Brain microvascular endothelial cell (primary cell): ENCODE data around the gene CMBL.
A peak's percentile ranks its signal among the peaks of the same experiment; 100 is the strongest.

Source experiments
- DNase-seq: peaks from one replicate; pipeline ENCODE4 v3.0.0-alpha.2; 2020
- H3K27ac ChIP-seq: fragments of 250-450 bp; sonication (Bioruptor Pico); 2 replicates; pipeline ENCODE4 v1.5.1; 2020; ENCODE audit warnings: mild to moderate bottlenecking, moderate library complexity
- H3K27me3 ChIP-seq: fragments of 250-450 bp; sonication (Bioruptor Pico); replicated peaks from 2 replicates; pipeline ENCODE4 v1.5.1; 2020; ENCODE audit warnings: mild to moderate bottlenecking
- H3K36me3 ChIP-seq: fragments of 250-450 bp; sonication (Bioruptor Pico); replicated peaks from 2 replicates; pipeline ENCODE4 v1.5.1; 2020; ENCODE audit warnings: mild to moderate bottlenecking
- H3K4me3 ChIP-seq: 2 replicates; pipeline ENCODE4 v1.5.1; 2011; ENCODE audit warnings: low read depth, mild to moderate bottlenecking, control low read depth, low read length, moderate library complexity
- in situ Hi-C: cut with HindIII; loops from 2 replicates; pipeline ENCODE4 v1.10.0; 2017; ENCODE audit warnings: low sequenced_read_pairs, low pct_ligation_motif_present
- TF ChIP-seq, protein P1 (sequence below): IDR thresholded peaks from 2 replicates; pipeline ENCODE4 v1.5.1; 2011; ENCODE audit warnings: low read depth, mild to moderate bottlenecking, moderate library complexity, low read length, control low read depth, inconsistent platforms; ENCODE audit errors: missing control alignments

Gene CMBL

GRCh38 chr5:10257870-10258269 is 49.8 kb downstream of the CMBL start:
- Histone ChIP-seq H3K4me3 (no peak overlapping the region), H3K27ac (no peak overlapping the region), H3K27me3 (no peaks in the 10 kb centered on the region), H3K36me3 (peaks cover 82% of the 10 kb centered on the region)
- in situ Hi-C loops, result no loop called here
- DNase-seq, result no peak
- TF ChIP-seq, protein P1, sequence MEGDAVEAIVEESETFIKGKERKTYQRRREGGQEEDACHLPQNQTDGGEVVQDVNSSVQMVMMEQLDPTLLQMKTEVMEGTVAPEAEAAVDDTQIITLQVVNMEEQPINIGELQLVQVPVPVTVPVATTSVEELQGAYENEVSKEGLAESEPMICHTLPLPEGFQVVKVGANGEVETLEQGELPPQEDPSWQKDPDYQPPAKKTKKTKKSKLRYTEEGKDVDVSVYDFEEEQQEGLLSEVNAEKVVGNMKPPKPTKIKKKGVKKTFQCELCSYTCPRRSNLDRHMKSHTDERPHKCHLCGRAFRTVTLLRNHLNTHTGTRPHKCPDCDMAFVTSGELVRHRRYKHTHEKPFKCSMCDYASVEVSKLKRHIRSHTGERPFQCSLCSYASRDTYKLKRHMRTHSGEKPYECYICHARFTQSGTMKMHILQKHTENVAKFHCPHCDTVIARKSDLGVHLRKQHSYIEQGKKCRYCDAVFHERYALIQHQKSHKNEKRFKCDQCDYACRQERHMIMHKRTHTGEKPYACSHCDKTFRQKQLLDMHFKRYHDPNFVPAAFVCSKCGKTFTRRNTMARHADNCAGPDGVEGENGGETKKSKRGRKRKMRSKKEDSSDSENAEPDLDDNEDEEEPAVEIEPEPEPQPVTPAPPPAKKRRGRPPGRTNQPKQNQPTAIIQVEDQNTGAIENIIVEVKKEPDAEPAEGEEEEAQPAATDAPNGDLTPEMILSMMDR, result no peak

DNA sequence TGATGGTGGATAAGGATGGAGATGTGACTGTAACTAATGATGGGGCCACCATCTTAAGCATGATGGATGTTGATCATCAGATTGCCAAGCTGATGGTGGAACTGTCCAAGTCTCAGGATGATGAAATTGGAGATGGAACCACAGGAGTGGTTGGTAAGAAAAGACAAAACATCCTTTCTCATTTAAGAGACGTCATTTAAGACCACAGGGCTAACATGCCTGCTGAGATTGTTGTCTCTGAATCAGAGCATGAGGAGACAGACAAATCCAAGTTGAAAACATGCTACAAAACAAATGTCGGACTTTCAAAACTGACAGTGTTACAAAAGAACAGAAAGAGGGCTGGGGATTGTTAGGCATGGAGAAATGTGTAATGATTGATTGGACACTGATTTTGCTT is 53.0 kb downstream of the CMBL start:
- Histone ChIP-seq H3K4me3 (no peak overlapping the region), H3K27ac (no peak overlapping the region), H3K27me3 (no peaks in the 10 kb centered on the region), H3K36me3 (peaks cover 51% of the 10 kb centered on the region)
- TF ChIP-seq, protein P1, result no peak
- DNase-seq, result no peak
- in situ Hi-C loops, result no loop called here

GRCh38 chr5:10253390-10253789 is 54.3 kb downstream of the CMBL start:
- Histone ChIP-seq H3K4me3 (no peak overlapping the region), H3K36me3 (peaks cover 38% of the 10 kb centered on the region), H3K27me3 (no peaks in the 10 kb centered on the region), H3K27ac (no peak overlapping the region)
- TF ChIP-seq, protein P1, result no peak
- no peak for DNase-seq
- in situ Hi-C loops, result no loop called here

GRCh38 chr5:10251405-10251804 is 56.3 kb downstream of the CMBL start:
- Histone ChIP-seq H3K36me3 (peaks cover 20% of the 10 kb centered on the region), H3K27ac (no peak overlapping the region), H3K27me3 (no peaks in the 10 kb centered on the region), H3K4me3 (peak overlapping the region; percentile 98)
- no peak for DNase-seq
- in situ Hi-C loops, result no loop called here
- TF ChIP-seq, protein P1, result no peak

GRCh38 chr5:10250806-10251276 is 56.9 kb downstream of the CMBL start:
- in situ Hi-C loops, result no loop called here
- Histone ChIP-seq H3K36me3 (peaks cover 14% of the 10 kb centered on the region), H3K27ac (peak overlapping the region; percentile 93), H3K4me3 (peak overlapping the region; percentile 98), H3K27me3 (no peaks in the 10 kb centered on the region)
- TF ChIP-seq, protein P1, result no peak
- no peak for DNase-seq
